Activated naive CD4-positive, alpha-beta T cell (primary cell): ENCODE results near the gene SRL.
"Not testable (repeated sequence)": the region's sequence is repeated elsewhere in the genome, so short reads cannot be mapped to it uniquely, and the experiment has no call there.

Experiments
- DNase-seq, 4 experiments: peaks; one replicate each; lab custom pipeline; 2025; lab: John Stamatoyannopoulos, UW

The SRL gene

GRCh38 chr16:4261557-4262172, 19.8 kb upstream of the SRL start:
- DNase-seq: peak in 2 of 4 experiments; percentile 12 to 19

GRCh38 chr16:4260360-4260759, 18.5 kb upstream of the SRL start:
- DNase-seq: no peak

- DNase-seq: no peak
Observed at GRCh38 chr16:4257646-4258556, 16.0 kb upstream of the SRL start.

- DNase-seq: peak; percentile 97 to 100 (median 98)
Observed at GRCh38 chr16:4253394-4254150, 11.7 kb upstream of the SRL start.

GRCh38 chr16:4253012-4253393, 11.1 kb upstream of the SRL start:
- not testable (repeated sequence) for DNase-seq

GRCh38 chr16:4249530-4250308, 7.8 kb upstream of the SRL start:
- no peak for DNase-seq

- DNase-seq: no peak
Observed at GRCh38 chr16:4247460-4247784, 5.5 kb upstream of the SRL start.

- no peak for DNase-seq
Observed at GRCh38 chr16:4246777-4247459, 5.0 kb upstream of the SRL start.

GRCh38 chr16:4245077-4245791, 3.4 kb upstream of the SRL start:
- DNase-seq: no peak

- no peak for DNase-seq
Observed at GRCh38 chr16:4244254-4245076, 2.6 kb upstream of the SRL start.

- DNase-seq: no peak
Observed at GRCh38 chr16:4241258-4241927, 487 bp downstream of the SRL start.

- DNase-seq: no peak
Observed at GRCh38 chr16:4240624-4241023, 1.3 kb downstream of the SRL start.

GRCh38 chr16:4239682-4240175, 2.2 kb downstream of the SRL start:
- no peak for DNase-seq

- DNase-seq: no peak
Observed at GRCh38 chr16:4239020-4239419, 2.9 kb downstream of the SRL start.

- no peak for DNase-seq
Observed at GRCh38 chr16:4233431-4233830, 8.4 kb downstream of the SRL start.

- DNase-seq: no peak
Observed at GRCh38 chr16:4232541-4233386, 9.1 kb downstream of the SRL start.

GRCh38 chr16:4231886-4232285, 10.0 kb downstream of the SRL start:
- no peak for DNase-seq

- no peak for DNase-seq
Observed at GRCh38 chr16:4231367-4231766, 10.5 kb downstream of the SRL start.
